BJ (cell line): ENCODE data around the gene RNF44. TPM values are rescaled to one million over a fixed set of nuclear protein-coding genes. Genes with fewer than 3 reads are reported as not detected.

Experiments
- CTCF ChIA-PET: fragments of 350-600 bp; formaldehyde crosslinking; extraction: SDS; loops from one replicate; lab custom pipeline; 2021; ENCODE audit warnings: antibody characterized with exemption, inconsistent platforms; lab: Yijun Ruan, JAX
- POLR2A ChIA-PET: fragments of 300-600 bp; sonication (Branson Sonifier 250); formaldehyde crosslinking; extraction: SDS; loops from one replicate; lab custom pipeline; 2021; ENCODE audit warnings: antibody characterized with exemption; lab: Charles Lee
- DNase-seq: peaks from one replicate; pipeline ENCODE4 v3.0.0-alpha.2; 2011; ENCODE audit warnings: low read depth
- H3K27me3 ChIP-seq: 2 replicates; pipeline ENCODE4 v1.6.0; 2011; ENCODE audit warnings: low read length; ENCODE audit not compliant: control insufficient read depth, insufficient read depth
- H3K36me3 ChIP-seq: 2 replicates; pipeline ENCODE4 v1.5.1; 2011; ENCODE audit warnings: low read length; ENCODE audit not compliant: control insufficient read depth, insufficient read depth
- H3K4me3 ChIP-seq: 2 replicates; pipeline ENCODE4 v1.5.1; 2011; ENCODE audit warnings: low read depth, mild to moderate bottlenecking, control low read depth, low read length
- CTCF ChIP-seq: IDR thresholded peaks from 2 replicates; pipeline ENCODE4 v1.5.1; 2011; ENCODE audit warnings: low read depth, mild to moderate bottlenecking, control low read depth, inconsistent platforms, low read length, moderate library complexity; ENCODE audit not compliant: insufficient read depth
- polyA plus RNA-seq: library from polyadenylated mRNA; depleted of rRNA; stranded (reverse); fragments of >200 nt; gene quantifications from 2 replicates; pipeline ENCODE4 v1.2.3, GENCODE V29; 2011

RNF44 gene
- polyA plus RNA-seq, 1 experiment = 6.0 TPM

- Histone ChIP-seq H3K36me3 (peaks cover 26% of the 10 kb centered on the region), H3K27me3 (no peaks in the 10 kb centered on the region), H3K4me3 (no peak overlapping the region)
- DNase-seq = no peak
- ChIA-PET POLR2A (interaction anchor here (0.5 kb wide), 2 partner anchors 15 to 1030 kb away, joined by 3 to 12 read pairs; no protein-coding TSS in a partner anchor), CTCF (interaction anchor here (1.0 to 1.7 kb wide), 2 partner anchors 10 to 117 kb away, joined by 4 to 5 read pairs; partner anchors contain the start of gene CLTB)
- TF ChIP-seq CTCF = no peak
Observed at GRCh38 chr5:176533390-176533789, 3.8 kb downstream of the RNF44 start.

- CTCF ChIA-PET = interaction anchor here (1.0 to 1.7 kb wide), 2 partner anchors 11 to 116 kb away, joined by 4 to 5 read pairs; partner anchors contain the start of gene CLTB
- no peak for TF ChIP-seq CTCF
Observed at GRCh38 chr5:176532795-176533194, 4.4 kb downstream of the RNF44 start.

GRCh38 chr5:176531902-176532493 is 5.2 kb downstream of the RNF44 start:
- ChIA-PET CTCF (no interaction called here), POLR2A (no interaction called here)
- TF ChIP-seq CTCF = no peak
- Histone ChIP-seq H3K36me3 (peaks cover 32% of the 10 kb centered on the region), H3K27me3 (no peaks in the 10 kb centered on the region), H3K4me3 (no peak overlapping the region)
- DNase-seq = no peak

More at GRCh38 chr5:176532795-176533194, 4.4 kb downstream of the RNF44 start:
- POLR2A ChIA-PET = interaction anchor here (0.5 kb wide), 1 partner anchor 1029 kb away, joined by 12 read pairs; no protein-coding TSS in a partner anchor
- Histone ChIP-seq H3K27me3 (no peaks in the 10 kb centered on the region), H3K4me3 (no peak overlapping the region), H3K36me3 (peaks cover 29% of the 10 kb centered on the region)
- no peak for DNase-seq

GRCh38 chr5:176530983-176531901 is 6.0 kb downstream of the RNF44 start:
- TF ChIP-seq CTCF = no peak
- Histone ChIP-seq H3K27me3 (no peaks in the 10 kb centered on the region), H3K36me3 (peaks cover 32% of the 10 kb centered on the region), H3K4me3 (no peak overlapping the region)
- ChIA-PET CTCF (no interaction called here), POLR2A (no interaction called here)
- no peak for DNase-seq

GRCh38 chr5:176530393-176530982 is 6.7 kb downstream of the RNF44 start:
- Histone ChIP-seq H3K4me3 (no peak overlapping the region), H3K36me3 (peaks cover 32% of the 10 kb centered on the region), H3K27me3 (no peaks in the 10 kb centered on the region)
- CTCF ChIA-PET = no interaction called here
- TF ChIP-seq CTCF = no peak
- POLR2A ChIA-PET = no interaction called here
- DNase-seq = no peak
